Hindlimb muscle (tissue), 1 donor: Measurements from ENCODE around the gene ABLIM1. TPM values are rescaled to one million over a fixed set of nuclear protein-coding genes. Genes with fewer than 3 reads are reported as not detected.

Source experiments
- polyA plus RNA-seq: library from polyadenylated mRNA; unstranded; fragments of 120-200 nt; gene quantifications from one replicate; pipeline ENCODE4 v1.2.1, GENCODE V29; 2013; ENCODE audit not compliant: insufficient read length

ABLIM1 gene
- polyA plus RNA-seq, 1 donor = 43.9 TPM

Other genes starting within 250 kb of the ABLIM1 start
- gene FHIP2A, start 163.5 kb upstream of the ABLIM1 start, polyA plus RNA-seq = 19.7 TPM